H1 (cell line): ENCODE results near the gene MRGPRE. TPM values are rescaled to one million over a fixed set of nuclear protein-coding genes. Genes with fewer than 3 reads are reported as not detected.

Source experiments
- CHD1 ChIP-seq: IDR thresholded peaks from 2 replicates; pipeline ENCODE4 v1.6.1; 2012; ENCODE audit warnings: low read depth, low read length, improper control_type of control experiment
- HDAC2 ChIP-seq, 2 experiments: fragments of 300-600 bp in 1 of 2; sonication (generic) in 1 of 2; IDR thresholded peaks; 2 replicates each; pipeline ENCODE4 v1.6.1; 2011 to 2012; ENCODE audit warnings: low read depth in 2 of 2, low read length in 2 of 2, mild to moderate bottlenecking in 2 of 2, moderate library complexity in 2 of 2, borderline replicate concordance in 1 of 2, inconsistent platforms in 1 of 2
- polyA plus RNA-seq, 7 experiments: library from polyadenylated mRNA; depleted of rRNA in 3 of 7; stranded (reverse) in 5 of 7; unstranded in 2 of 7; fragments of >200 nt in 5 of 7; fragments of 200-250 nt in 2 of 7; gene quantifications; 1 replicate in 5 of 7; 2 replicates in 1 of 7; 4 replicates in 1 of 7; pipeline versions ENCODE4 v1.2.1 to v1.2.3, GENCODE V29; 2011 to 2013; ENCODE audit warnings: missing spikeins in 2 of 7, mixed read lengths in 2 of 7
- total RNA-seq: library from RNA; stranded (reverse); fragmentation: NEBNext Ultra II Directional; extraction: Animal tissue kit (Norgen Biotek cat#: 25700); gene quantifications from 2 replicates; pipeline ENCODE4 v1.2.1, GENCODE V29; 2021

Gene MRGPRE
- total and polyA plus RNA-seq, 2 of the 8 experiments (the other 6 are each of a cell fraction or from before 2014, with no cell fraction given): not detected

GRCh38 chr11:3190600-3190999 lies 41.6 kb downstream of the MRGPRE start (continued):
- no peak for TF ChIP-seq HDAC2 (IDR thresholded peaks at IDR 0.05; ENCODE audit: borderline replicate concordance in 1 of 2, low read depth in 2 of 2, low read length in 2 of 2)
- no peak for TF ChIP-seq CHD1
